Colonic mucosa (tissue), 4 donors: ENCODE measurements around the gene APOA1. TPM values are rescaled to one million over a fixed set of nuclear protein-coding genes. Genes with fewer than 3 reads are reported as not detected.
"Not testable (repeated sequence)": the region's sequence is repeated elsewhere in the genome, so short reads cannot be mapped to it uniquely, and the experiment has no call there.

Experiments
- DNase-seq: peaks from one replicate; pipeline ENCODE4 v3.0.0-alpha.2; 2020
- H3K27ac ChIP-seq: fragments of 200-600 bp; one replicate; pipeline ENCODE4 v1.8.0; 2021
- H3K27me3 ChIP-seq: fragments of 200-600 bp; one replicate; pipeline ENCODE4 v1.8.0; 2021
- H3K36me3 ChIP-seq: fragments of 200-600 bp; one replicate; pipeline ENCODE4 v1.8.0; 2021
- H3K4me1 ChIP-seq: fragments of 200-600 bp; one replicate; pipeline ENCODE4 v1.8.0; 2021; ENCODE audit warnings: mild to moderate bottlenecking
- H3K4me3 ChIP-seq: fragments of 200-600 bp; one replicate; pipeline ENCODE4 v1.8.0; 2021
- H3K9ac ChIP-seq, 2 donors: one replicate each; pipeline ENCODE4 v1.7.0; 2013; ENCODE audit warnings: control low read depth in 2 of 2, low read depth in 2 of 2, low read length in 2 of 2
- H3K9me3 ChIP-seq: fragments of 200-600 bp; one replicate; pipeline ENCODE4 v1.8.0; 2021
- CTCF ChIP-seq: fragments of 200-600 bp; IDR thresholded peaks from one replicate; pipeline ENCODE4 v1.8.0; 2022; ENCODE audit warnings: antibody characterized with exemption, mild to moderate bottlenecking
- intact Hi-C: fragments of 100-400 bp; cut with DNase I; formaldehyde crosslinking; loops from one replicate; pipeline ENCODE4 v1.14.1; 2022
- total RNA-seq, 2 donors: library from RNA; stranded (reverse); fragmentation: NEBNext Ultra II Directional in 1 of 2; extraction: Animal tissue kit (Norgen Biotek cat#: 25700) in 1 of 2; gene quantifications; one replicate each; pipeline ENCODE4 v1.2.1, GENCODE V29; 2021
- donor health status: healthy.
- donor health status: DM: no; HTN: no; CAD: no.
- donor health status: DM: no; HTN: no; CAD: no.

Gene APOA1
- total RNA-seq, 2 donors from 2014 or later = 0.53 to 6.6 TPM

GRCh38 chr11:116835042-116835772 is 2.2 kb downstream of the APOA1 start:
- Histone ChIP-seq H3K27me3 (no peaks in the 10 kb centered on the region), H3K36me3 (no peaks in the 10 kb centered on the region), H3K9ac (no peak overlapping the region), H3K4me1 (peaks cover 5% of the 10 kb centered on the region), H3K27ac (peak overlapping the region; percentile 44), H3K4me3 (peak overlapping the region; percentile 31), H3K9me3 (no peaks in the 10 kb centered on the region)
- intact Hi-C loops = loop anchor here (5.0 kb wide), 1 partner anchor 43 kb away; the partner anchor contains the start of gene APOA5
- DNase-seq = no peak
- TF ChIP-seq CTCF = no peak

GRCh38 chr11:116834535-116835041 is 2.8 kb downstream of the APOA1 start:
- not testable (repeated sequence) for H3K36me3 ChIP-seq, H3K9ac ChIP-seq, H3K27ac ChIP-seq, DNase-seq, H3K27me3 ChIP-seq, H3K9me3 ChIP-seq, H3K4me1 ChIP-seq, H3K4me3 ChIP-seq
- intact Hi-C loops = loop anchor here (5.0 kb wide), 1 partner anchor 42 kb away; the partner anchor contains the start of gene APOA5

GRCh38 chr11:116833816-116834534 is 3.4 kb downstream of the APOA1 start:
- Histone ChIP-seq H3K27me3 (no peaks in the 10 kb centered on the region), H3K4me3 (no peak overlapping the region), H3K9ac (no peak overlapping the region), H3K4me1 (peaks cover 5% of the 10 kb centered on the region), H3K27ac (no peak overlapping the region), H3K36me3 (no peaks in the 10 kb centered on the region), H3K9me3 (no peaks in the 10 kb centered on the region)
- TF ChIP-seq CTCF = no peak
- intact Hi-C loops = no loop called here
- no peak for DNase-seq

GRCh38 chr11:116833491-116833815 is 4.0 kb downstream of the APOA1 start:
- H3K9me3 ChIP-seq = no peaks in the 10 kb centered on the region
- no peak overlapping the region for H3K9ac ChIP-seq
- no peak overlapping the region for H3K27ac ChIP-seq
- no peak for DNase-seq
- TF ChIP-seq CTCF = no peak
- no peaks in the 10 kb centered on the region for H3K27me3 ChIP-seq
- H3K36me3 ChIP-seq = no peaks in the 10 kb centered on the region
- H3K4me3 ChIP-seq = no peak overlapping the region
- intact Hi-C loops = no loop called here
- H3K4me1 ChIP-seq = peaks cover 5% of the 10 kb centered on the region

GRCh38 chr11:116832350-116833290 is 4.8 kb downstream of the APOA1 start:
- TF ChIP-seq CTCF = no peak
- intact Hi-C loops = no loop called here
- DNase-seq = no peak
- Histone ChIP-seq H3K4me1 (peaks cover 5% of the 10 kb centered on the region), H3K36me3 (no peaks in the 10 kb centered on the region), H3K9me3 (no peaks in the 10 kb centered on the region), H3K27me3 (no peaks in the 10 kb centered on the region), H3K27ac (no peak overlapping the region), H3K4me3 (no peak overlapping the region), H3K9ac (no peak overlapping the region)
